HK-2 (cell line): ENCODE results near the gene SNX20.

Source experiments
- DNase-seq: peaks from one replicate; pipeline ENCODE4 v3.0.0-alpha.2; 2018; ENCODE audit not compliant: unreplicated experiment

Gene SNX20

DNA sequence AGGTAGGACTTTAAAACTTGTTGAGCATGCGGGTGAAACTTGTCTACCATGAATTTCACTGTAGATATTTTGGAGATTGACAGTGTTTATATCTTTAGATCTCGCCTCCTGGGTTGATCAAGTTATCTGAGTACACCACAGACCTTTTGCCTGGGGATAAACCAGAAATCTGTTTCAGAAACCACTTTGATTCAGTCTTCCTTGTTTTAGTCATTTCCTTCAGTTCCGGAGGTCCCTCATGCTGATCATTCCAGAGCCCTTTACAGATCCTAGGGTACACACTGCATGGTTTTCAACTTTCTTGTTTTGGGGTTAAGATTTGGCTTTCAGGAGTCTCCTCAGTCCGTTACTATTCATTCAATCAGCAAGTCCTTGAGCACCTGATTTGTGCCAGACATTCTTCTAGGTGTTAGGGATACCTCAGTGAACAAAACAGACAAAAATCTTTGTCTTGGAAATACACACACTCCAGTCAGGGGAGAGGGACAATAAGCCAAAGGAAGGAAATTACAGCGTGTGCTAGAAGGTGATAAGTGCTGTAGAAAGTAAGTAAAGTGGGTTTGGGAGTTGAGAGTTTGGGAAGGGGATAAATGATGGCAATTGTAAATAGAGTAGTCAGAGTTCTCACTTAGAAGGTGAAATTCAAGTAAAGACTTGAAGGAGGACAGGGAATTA, 24.5 kb upstream of the SNX20 start:
- DNase-seq, result no peak

DNA sequence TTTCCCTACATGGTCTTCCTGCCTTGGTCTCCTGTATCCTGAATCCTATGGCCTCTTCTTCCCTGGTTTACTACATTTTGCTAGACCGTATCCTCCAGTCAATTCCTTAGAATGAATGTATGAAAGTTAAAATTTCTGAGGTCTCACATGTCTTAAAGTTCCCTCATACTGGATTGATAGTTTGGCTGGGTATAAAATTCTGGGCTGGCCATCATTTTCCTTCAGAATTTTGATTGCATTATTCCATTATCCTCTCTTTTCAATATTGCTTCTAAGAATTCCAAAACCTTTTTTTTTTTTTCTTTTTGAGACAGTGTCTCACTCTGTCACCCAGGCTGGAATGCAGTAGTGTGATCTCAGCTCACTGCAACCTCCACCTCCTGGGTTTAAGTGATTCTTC, 23.1 kb upstream of the SNX20 start:
- no peak for DNase-seq

DNA sequence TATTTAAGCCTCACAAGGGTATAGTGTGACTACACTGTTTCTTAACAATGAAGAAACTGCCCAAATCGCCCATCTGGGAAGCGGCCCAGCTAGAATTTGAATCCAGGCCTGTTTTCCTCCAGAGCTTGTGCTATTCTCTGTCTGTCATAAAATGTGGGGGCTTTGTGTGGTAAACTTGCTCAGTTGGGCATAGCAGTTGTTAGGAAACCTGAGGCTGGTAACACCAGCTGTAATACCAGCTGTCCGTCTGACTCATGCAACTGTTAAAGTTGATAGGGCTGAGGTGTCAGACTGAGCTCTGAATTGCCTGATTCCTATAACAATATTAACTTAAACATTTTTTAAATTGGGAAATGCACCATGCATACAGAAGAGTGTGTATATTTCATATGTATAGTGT, 21.6 kb upstream of the SNX20 start:
- DNase-seq, result no peak

DNA sequence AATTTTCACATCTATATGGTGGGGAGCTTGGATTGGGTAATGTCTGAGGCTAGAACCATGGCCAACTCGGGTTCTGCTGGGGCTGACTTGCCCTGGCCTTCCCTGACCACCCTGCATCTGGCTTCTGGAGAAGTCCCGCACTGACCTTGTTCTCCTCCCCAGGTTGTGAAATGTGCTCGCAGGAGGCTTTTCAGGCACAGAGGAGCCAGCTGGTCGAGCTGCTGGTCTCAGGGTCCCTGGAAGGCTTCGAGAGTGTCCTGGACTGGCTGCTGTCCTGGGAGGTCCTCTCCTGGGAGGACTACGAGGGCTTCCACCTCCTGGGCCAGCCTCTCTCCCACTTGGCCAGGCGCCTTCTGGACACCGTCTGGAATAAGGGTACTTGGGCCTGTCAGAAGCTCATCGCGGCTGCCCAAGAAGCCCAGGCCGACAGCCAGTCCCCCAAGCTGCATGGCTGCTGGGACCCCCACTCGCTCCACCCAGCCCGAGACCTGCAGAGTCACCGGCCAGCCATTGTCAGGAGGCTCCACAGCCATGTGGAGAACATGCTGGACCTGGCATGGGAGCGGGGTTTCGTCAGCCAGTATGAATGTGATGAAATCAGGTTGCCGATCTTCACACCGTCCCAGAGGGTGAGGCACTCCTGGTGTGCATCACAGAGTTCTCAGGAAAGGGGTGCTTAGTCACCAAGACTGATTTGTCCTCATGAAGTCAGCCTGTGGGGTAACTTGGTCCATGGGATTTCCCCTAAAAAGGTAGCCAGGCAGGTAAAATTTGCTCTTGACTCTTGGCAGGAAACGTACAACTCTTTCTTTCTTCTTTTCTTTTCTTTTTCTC, 18.4 kb upstream of the SNX20 start:
- no peak for DNase-seq

DNA sequence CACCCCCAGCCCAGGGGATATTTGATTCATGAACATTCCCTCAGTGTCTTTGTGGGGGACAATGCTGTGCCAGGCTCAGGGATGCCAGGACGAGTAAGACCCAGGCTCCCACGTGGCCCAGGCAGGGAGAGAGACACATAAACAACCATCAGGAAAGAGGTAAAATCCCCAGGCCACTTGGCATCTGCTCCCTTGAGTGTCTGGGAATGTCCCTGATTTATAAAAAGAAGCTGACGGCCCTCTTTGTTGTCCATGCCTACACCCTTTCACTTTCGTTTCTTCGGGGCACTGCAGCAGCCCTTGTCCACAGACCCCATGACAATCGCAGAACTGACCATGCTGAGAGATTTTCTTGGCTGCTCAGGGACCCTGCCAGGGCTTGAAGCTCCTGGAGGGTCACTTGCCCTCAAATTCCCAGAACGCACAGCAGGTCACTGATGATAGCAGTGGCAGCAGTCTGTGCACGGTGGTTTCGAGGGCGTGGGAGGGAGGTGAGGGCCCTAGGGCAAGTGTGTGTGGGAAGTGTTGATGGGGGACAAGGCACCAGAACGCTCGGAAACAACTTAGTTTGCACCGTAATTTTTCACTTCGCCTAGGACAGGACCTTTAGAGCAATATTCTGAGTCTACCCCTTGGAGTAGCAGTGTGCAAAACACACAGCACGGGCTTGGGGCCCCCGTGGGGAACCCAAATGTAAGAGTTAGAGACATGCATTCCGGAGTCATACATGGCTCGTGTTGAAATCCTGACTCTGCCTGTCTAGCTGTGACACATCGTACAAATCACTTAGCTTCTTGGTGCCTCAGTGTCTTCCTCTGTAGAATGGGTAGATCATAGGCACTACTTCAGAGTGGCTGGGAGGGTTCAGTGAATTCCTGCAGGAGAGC, 17.0 kb upstream of the SNX20 start:
- DNase-seq, result no peak

DNA sequence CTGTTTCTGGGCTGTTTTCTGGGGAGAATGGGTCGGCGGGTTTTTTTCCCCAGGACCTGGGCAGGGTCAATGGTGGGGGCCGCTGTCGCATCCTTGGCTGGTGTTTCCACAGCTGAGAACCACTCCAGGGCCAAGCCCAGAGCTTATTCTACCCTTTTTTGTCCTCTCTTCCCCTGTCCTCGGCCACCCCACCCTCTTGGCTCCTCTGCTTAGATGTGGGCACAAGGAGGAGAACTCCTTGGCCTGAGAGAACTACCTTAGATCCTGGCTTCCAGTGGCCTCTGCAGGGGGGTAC, 16.3 kb upstream of the SNX20 start:
- DNase-seq, result no peak

DNA sequence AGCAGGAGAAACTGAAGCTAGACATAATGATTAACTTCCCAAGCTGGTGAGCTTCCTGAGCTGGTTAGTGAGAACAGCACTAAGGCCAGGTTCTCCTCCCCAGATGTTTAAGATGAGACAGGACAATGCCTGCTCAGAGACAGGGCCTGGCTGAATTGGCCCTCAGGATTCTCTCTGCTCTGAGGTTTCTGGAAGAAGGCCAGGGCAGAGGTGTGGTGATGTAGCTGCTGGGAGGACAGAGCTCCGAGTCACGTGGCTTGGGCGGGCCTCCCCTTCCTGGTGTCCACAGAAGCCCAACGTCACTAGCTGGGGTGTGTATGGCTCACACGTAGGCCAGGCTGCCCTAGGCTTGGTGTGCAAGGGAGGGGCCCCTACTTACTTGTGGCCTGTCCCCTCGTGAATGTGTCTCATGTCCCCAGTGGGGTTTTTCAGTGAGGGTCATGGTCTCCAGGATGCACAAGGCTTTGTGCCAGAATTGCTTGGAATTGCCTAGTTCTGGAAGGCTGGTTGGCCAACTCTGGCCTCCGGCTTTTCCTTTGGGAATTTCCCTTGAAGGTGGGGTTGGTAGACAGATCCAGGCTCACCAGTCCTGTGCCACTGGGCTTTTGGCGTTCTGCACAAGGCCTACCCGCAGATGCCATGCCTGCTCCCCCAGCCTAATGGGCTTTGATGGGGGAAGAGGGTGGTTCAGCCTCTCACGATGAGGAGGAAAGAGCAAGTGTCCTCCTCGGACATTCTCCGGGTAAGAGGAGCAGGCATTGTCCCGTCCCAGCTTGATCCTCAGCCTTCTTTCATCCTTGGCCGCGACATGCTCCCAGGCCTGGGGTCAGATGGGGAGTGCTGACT, 15.7 kb upstream of the SNX20 start:
- DNase-seq, result peak; percentile 65

DNA sequence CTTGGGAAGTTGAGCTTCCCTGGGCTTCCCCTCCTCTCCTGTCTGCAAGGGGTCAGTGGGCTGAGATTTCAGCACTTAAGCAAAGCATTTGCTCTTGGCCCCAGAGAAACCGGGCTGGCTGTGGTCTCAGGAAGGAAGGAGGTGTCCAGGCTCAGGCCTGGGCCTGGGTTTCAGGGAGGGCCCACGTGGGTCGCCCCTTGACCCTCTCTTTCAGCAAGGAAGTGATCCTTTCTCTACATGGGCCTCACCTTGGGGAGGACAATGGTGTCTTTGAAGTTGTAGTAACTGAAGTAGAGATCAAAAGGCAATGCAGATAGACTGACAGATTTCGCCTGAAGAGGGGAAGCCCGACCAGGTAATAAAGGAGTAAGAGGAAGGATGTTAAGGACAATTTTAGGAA, 15.0 kb upstream of the SNX20 start:
- DNase-seq, result no peak

DNA sequence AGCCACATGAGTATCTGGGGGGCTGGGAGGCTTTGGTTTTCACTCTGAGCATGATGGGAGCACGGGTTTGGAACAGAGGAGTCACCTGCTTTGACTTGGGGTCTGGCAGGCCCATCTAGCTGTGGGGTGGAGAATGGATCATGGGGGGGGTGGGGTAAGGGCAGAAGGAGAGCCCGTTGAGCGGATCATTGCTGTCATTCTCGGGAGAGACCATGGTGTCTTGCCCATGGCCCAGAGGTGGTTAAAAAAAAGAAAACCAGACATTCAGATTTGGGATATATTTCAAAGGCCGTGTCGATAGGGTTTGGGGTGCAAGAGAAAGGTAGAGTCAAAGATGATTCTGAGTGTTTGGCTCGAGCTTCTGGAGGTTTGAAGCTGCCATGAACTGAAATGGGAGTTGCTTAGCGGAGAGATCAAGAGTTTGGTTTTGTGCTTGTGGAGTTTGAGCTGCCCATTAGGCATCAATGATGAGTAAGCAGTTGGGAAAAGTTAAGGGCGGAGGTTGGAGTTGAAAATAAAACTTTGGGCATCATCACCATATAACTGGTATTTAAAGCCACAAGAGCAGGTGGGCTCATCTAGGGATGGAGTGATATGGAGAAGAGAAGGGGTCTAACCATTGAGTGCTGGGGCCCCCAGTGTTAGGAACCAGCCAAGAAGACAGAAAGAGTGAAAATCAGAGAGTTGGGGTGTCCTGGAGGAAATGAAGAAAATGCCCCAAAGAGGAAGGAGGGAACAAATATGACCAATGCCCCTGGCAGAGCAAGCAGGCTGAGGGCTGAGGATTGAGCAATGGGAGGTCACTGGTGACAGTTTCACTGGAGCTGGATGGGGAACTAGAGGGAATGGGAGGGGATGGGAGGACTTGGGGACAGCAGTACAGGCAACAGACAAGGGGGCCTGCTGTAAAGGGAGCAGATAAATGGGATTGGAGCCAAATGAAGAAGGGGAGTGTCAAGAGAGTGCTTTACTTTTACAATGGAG, 14.2 kb upstream of the SNX20 start:
- DNase-seq, result no peak

DNA sequence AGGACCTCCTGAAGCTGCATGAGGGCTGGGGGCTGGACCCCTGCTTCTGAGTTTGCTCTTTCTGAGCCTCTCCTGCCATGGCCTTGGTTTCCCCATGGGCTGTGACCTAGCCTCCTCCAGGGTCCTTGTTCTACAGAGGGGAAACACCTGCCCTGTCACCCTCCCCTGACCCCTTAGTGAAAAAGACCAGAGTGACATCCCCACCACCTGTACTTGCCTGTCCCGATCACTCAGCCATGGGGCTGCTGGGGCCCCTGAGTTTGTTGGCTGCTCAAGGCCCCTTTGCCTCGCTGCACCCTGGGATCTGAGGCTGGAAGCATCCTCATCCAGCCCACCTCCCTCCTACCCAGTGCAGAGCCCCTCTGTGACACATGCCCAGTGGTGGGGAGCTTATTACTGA, 13.1 kb upstream of the SNX20 start:
- no peak for DNase-seq

DNA sequence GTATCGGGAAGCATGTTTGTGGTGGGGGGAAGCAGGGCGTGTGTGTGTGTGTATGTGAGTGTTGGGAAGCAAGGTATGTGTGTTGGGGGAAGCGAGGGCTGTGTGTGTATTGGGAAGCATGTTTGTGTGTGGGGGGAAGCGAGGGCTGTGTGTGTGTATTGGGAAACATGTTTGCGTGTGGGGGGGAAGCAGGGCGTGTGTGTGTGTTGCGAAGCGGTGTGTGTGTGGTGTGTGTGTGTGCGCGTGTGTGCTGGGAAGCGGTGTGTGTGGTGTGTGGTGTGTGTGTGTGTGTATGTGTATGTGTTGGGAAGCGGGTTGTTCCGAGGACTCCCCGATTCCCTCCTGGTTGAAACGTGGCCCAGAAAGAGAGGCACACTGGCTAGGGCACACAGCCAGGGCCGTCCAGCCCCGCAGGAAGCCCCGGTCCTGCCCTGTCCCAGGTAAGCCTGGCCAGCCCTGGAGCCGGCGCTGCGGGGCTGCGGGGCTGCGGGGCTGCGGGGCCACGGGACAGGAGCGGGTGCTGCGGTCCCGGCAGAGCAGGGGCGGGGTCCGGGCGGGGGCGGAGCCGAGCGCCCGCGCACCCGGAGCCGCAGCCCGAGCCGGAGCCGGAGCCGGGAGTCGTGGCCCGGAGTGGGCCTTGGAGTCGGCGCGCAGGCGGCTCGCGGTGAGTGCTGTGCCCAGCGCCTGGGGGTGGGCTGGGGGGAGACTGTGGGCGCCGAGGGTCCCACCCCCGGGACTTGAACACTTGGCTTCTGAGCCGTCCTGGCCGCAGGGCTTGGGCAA, 12.1 kb upstream of the SNX20 start, which contains the start of gene NOD2:
TSS of gene NOD2 (plus strand) at position 608 of the 783 bp plus-strand sequence. CDS start 5,890 bp downstream, outside the sequence.
- DNase-seq, result no peak

DNA sequence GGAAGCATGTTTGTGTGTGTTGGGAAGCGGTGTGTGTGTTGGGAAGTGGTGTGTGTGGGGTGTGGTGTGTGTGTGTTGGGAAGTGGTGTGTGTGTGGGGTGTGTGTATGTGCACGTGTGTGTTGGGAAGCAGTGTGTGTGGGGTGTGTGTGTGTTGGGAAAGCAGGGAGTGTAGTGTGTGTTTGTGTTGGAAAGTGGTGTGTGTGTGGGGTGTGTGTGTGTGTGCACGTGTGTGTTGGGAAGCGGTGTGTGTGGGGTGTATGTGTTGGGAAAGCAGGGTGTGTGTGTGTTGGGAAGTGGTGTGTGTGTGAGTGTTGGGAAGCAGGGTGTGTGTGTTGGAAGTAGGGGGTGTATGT, 11.5 kb upstream of the SNX20 start:
- DNase-seq, result no peak

DNA sequence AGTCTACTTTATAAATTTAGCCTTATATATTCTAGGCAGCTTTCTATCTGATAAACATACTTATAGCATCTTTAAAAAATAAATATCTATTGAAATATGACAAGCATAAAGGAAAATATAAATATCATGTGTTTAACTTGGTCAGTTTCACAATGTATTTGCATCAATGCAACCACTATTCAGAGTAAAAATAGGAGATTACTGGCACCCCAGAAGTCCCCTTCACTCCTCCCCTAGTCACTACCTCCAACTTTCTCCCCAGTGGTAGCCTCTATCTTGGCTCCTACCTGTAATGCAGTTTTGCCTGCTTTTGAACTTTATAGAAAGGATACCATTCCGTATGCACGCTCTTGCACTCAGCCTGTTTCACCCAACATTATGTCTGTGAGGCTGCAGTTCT, 9.1 kb upstream of the SNX20 start:
- DNase-seq, result no peak

DNA sequence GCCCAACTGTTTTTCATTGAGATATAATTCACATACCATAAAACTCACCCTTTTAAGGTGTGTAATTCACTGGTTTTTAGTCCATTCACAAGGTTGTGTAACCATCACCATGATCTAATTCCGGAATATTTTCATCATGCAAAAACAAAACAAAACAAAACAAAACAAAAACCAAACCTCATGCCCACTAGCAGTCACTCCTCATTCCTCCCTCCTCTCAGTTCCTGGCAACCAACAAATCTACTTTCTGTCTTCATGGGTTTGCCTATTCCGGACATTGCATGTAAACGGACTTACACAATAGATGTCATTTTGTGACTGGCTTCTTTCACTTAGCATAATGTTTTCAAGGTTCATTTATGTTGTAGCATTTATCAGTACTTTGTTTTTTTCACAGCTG, 7.8 kb upstream of the SNX20 start:
- no peak for DNase-seq

DNA sequence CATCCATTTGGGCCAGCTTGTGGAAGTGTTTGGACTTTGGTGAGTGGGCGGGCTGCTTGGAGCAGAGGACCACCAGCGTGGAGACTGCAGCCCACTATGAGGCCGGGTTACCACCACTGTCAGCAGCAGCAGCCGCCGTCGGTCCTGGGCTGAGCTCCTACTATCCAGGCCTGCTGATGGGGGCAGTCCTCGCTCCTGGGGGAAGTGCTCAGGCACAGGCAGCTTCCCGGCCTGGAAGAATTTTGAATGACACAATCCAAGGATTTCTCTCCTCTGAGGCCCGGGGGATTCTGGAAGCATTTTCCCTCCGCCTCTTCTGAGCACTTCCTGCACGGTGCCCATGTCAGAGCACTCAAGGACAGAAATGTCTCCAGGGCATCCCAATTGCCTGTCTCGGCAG, 7.0 kb upstream of the SNX20 start:
- DNase-seq, result no peak

DNA sequence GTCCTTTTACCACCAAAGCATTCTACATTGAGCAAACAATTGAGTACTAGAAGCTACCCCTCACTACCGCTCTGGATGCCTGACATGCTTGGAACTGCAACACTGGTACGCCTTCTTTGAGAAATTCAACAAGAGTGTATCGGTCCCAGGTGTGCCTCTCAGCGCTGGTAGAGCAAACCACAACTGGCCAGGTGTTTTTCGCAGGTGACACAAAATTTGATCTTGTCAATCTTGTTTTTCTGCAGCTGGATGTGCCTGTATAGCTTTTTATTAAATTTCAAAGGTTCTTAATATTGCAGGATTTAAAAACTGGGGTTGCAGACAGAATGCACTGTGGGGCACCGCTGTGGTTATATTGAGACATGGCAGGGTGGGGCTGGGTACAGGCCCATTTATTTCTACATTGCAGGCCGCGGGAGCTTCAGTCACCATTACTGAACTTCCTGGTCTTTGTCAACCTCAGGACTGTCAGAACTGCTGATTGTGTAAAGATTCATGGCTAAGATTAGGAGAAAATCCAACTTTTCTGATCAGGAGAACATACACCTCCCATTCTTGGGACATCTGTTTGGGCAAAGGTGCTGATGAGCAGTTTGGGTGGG, 4.5 kb upstream of the SNX20 start:
- DNase-seq, result no peak

DNA sequence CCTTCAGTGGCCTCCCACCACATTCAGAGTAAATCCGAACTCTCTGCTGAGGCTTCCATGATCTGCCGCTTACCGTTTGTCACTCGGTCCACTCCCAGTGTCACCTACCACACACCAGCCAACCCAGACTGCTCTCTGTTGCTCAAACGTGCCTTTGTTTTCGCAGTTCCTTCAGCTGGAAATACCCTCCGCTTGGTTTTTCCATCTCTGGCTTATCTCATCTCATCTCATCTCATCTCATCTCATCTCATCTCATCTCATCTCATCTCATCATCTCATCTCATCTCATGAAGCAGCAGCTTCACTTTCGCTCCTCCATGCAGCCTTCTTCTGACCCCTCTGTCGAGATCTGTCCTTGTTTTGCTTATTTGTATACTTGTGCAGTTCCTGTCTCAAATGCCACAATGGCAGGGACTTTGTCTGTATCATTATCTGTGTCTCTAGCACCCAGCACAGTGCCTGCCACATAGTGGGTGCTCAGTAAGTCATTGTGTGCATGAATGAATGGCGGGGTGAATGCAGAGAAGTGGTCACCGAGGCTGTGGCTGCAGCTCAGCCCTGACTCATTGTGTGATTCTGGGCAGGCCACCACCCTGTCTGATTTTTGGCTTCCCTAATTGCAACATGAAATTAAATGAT, 3.8 kb upstream of the SNX20 start:
- no peak for DNase-seq

DNA sequence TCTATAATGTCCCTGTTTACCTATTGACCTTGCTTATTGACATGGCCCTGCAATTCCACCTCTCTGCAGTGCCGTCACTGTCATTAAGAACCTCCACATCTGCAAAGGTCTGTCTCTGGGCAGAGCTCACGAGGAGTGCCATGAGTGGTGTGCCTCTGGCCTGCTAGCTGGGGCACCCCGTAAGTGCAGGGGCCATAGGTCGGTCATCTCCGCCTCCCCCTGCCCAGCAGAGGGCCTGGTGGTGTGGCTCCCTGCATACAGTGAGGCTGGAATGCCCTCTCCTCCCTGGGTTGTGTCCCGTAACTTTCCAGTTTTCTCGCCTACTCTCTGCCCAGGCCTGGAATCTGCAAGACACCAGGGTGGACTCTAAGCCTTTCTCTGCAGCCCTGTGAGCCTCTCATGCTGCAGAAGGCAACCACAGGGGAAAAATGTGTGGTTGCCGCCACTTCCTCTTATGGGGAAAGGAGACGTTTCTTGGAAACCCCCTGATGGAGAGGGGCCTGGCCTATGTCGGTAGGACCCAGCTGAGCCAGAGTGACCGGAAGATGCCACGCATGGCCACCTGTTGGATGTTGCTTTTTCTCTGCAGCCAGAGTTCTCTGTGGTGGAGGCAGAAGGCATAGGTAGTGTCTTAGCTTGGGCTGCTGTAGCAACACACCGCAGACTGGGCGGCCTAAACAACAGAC, 2.7 kb upstream of the SNX20 start:
- DNase-seq, result no peak
